ENCODE results near the gene CDKAL1.

DNA sequence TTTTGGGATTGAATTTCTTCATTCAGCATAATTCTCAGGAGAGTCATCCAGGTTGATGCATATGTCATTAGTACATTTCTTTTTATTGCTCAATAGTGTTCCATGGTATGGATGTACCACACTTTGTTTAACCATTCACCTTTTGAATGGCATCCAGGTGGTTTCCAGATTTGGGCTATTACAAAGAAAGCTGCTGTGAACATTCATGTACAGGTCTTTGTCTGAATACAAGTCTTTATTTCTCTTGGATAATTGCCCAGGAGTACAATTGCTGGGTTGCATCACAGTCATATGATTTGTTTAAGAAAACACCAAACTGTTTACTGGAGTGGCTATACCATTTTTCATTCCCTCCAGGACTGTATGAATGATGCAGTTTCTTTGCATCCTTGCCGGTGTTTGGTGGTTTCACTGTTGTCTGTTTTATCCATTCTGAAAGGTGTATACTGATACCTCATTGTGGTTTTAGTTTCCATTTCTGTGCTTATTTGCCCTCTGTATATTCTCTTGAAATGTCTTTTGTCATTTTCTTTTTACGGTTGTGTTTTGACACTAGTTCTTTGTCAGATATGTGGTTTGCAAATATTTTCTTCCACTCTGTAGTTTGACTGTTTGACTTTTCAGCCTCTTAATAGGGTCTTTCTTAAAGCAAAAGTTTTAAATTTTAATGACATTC lies 8.8 kb downstream of the CDKAL1 start:
- TF ChIP-seq, protein P1, sequence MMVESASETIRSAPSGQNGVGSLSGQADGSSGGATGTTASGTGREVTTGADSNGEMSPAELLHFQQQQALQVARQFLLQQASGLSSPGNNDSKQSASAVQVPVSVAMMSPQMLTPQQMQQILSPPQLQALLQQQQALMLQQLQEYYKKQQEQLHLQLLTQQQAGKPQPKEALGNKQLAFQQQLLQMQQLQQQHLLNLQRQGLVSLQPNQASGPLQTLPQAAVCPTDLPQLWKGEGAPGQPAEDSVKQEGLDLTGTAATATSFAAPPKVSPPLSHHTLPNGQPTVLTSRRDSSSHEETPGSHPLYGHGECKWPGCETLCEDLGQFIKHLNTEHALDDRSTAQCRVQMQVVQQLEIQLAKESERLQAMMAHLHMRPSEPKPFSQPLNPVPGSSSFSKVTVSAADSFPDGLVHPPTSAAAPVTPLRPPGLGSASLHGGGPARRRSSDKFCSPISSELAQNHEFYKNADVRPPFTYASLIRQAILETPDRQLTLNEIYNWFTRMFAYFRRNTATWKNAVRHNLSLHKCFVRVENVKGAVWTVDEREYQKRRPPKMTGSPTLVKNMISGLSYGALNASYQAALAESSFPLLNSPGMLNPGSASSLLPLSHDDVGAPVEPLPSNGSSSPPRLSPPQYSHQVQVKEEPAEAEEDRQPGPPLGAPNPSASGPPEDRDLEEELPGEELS (CRISPR knock-in tag; IDR thresholded peaks at IDR 0.05), result no peak
- no peak for TF ChIP-seq ESRRA (CRISPR knock-in tag; IDR thresholded peaks at IDR 0.05; ENCODE audit: borderline replicate concordance)
- TF ChIP-seq, protein P2, sequence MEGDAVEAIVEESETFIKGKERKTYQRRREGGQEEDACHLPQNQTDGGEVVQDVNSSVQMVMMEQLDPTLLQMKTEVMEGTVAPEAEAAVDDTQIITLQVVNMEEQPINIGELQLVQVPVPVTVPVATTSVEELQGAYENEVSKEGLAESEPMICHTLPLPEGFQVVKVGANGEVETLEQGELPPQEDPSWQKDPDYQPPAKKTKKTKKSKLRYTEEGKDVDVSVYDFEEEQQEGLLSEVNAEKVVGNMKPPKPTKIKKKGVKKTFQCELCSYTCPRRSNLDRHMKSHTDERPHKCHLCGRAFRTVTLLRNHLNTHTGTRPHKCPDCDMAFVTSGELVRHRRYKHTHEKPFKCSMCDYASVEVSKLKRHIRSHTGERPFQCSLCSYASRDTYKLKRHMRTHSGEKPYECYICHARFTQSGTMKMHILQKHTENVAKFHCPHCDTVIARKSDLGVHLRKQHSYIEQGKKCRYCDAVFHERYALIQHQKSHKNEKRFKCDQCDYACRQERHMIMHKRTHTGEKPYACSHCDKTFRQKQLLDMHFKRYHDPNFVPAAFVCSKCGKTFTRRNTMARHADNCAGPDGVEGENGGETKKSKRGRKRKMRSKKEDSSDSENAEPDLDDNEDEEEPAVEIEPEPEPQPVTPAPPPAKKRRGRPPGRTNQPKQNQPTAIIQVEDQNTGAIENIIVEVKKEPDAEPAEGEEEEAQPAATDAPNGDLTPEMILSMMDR (IDR thresholded peaks at IDR 0.05), result no peak
